ENCODE measurements around the gene PTPN3.
A peak's percentile ranks its signal among the peaks of the same experiment; 100 is the strongest.
"Not testable (repeated sequence)": the region's sequence is repeated elsewhere in the genome, so short reads cannot be mapped to it uniquely, and the experiment has no call there.

Gene PTPN3

DNA sequence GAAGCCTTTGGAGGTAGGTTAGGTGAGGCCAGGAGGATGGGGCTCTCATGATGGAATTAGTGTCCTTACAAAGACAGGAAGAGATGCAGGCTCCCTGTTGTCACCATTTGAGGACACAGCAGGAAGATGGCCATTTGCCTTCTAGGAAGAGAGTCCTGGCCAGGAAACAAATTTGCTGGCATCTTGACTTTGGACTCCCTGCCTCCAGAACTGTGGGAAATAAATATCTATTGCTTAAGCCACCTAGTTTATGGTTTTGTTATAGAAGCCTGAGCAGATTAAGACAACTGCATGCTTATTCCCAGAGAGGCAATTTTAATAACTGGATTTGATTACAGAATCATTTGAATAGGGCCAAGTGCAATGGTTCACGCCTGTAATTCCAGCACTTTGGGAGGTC is 126.7 kb downstream of the PTPN3 start:
- TF ChIP-seq CTCF (IDR thresholded peaks at IDR 0.05; ENCODE audit: low read depth, low read length, missing control alignments), result no peak

DNA sequence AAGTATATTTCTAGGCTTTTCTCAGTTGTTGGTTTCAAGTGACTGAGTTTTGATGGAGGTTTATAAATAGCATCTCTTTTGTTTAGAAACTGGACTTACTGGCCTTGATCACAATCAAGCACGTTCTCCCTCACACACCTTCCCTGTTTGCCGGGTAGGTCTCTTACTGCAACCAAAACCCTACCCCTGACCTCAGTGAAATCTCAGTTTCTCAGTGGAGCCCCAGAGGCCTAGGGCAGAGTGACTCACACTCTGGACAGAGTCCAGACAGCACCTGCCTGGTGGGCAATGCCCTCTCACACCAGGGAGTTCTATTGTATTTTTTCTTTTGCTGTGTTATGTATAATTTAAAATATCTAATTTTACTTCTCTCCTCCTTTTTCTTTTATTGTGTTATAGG is 128.8 kb downstream of the PTPN3 start:
- DNase-seq (ENCODE audit: low read depth), result peak; percentile 38
- TF ChIP-seq CTCF (IDR thresholded peaks at IDR 0.05; ENCODE audit: low read depth, low read length, missing control alignments), result no peak
- no peak overlapping the region for H3K4me3 ChIP-seq (ENCODE audit: low read depth, low read length)

More for the DNA sequence above, 126.7 kb downstream of the PTPN3 start:
- no peak for DNase-seq (ENCODE audit: low read depth)
- no peak overlapping the region for H3K4me3 ChIP-seq (ENCODE audit: low read depth, low read length)

DNA sequence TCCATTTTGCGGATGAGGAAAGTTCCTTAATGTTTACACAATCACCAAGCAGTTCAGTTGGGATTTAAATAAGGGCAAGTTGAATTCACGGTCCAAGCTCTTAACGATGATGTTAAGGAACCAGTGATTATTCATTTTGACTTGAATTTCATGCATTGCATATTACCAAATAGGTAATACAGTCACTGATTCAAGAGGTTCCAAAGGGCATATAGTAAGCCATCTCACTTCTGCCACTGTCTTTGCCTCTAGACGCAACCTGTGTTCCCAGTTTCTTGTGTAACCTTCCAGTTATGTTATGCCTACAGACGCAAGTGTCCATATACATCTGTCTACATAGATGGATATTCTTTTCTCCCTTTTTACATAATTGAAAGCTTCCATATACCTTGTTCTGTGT is 137.3 kb downstream of the PTPN3 start:
- DNase-seq (ENCODE audit: low read depth), result no peak
- H3K4me3 ChIP-seq (ENCODE audit: low read depth, low read length), result no peak overlapping the region
- no peak for TF ChIP-seq CTCF (IDR thresholded peaks at IDR 0.05; ENCODE audit: low read depth, low read length, missing control alignments)

GRCh38 chr9:109358968-109359603 is 139.0 kb downstream of the PTPN3 start:
- not testable (repeated sequence) for H3K4me3 ChIP-seq (ENCODE audit: low read depth, low read length); DNase-seq (ENCODE audit: low read depth)

DNA sequence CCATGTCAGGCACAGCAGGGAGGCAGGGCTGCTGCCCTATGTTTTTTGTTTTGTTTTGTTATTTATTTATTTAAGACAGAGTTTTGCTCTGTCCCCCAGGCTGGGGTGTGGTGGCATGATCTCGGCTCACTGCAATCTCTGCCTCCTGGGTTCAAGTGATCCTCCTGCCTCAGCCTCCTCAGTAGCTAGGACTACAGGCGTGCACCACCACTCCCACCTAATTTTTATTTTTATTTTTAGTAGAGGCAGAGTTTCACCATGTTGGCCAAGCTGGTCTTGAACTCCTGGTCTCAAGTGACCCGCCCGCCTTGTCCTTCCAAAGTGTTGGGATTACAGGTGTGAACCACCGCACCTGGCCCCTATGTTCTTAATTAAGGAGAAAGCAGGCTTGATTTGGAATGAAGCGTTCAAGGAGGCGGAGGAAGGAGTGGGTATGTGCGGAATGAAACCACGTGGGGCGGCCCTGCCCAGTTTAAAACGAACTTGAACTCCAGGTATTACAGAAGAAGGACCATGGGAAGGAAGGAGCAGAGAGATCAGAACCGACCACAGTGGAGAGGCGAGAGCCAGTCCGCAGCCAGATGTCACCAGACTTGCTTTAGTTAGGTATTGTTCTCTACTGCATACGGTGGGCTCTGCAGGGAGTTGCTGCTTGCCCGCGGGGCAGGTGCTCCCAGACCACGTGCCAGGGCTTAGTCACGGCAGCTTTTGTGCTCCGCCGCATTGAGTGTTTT is 142.4 kb downstream of the PTPN3 start:
- TF ChIP-seq CTCF (IDR thresholded peaks at IDR 0.05; ENCODE audit: low read depth, low read length, missing control alignments), result no peak
- no peak for DNase-seq (ENCODE audit: low read depth)
- H3K4me3 ChIP-seq (ENCODE audit: low read depth, low read length), result no peak overlapping the region

DNA sequence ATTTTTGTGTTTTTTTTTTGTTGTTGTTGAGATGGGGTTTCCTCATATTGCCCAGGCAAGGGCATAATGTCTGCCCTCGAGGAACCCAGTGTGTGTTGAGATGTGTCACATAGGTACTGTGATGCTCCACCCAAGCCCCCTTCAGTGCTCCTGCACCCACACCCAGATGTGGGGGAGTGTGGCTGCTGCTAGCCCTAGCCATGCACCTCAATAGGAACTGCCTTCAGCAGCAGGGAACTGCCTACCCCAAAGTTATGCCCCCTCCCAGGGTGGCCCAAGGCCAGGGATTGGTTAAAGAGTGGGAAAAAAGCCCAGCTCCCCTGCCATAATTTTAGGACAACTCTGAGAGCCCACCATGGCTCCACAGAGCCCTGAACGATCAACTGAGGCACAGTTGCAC is 143.9 kb downstream of the PTPN3 start:
- no peak overlapping the region for H3K4me3 ChIP-seq (ENCODE audit: low read depth, low read length)
- TF ChIP-seq CTCF (IDR thresholded peaks at IDR 0.05; ENCODE audit: low read depth, low read length, missing control alignments), result no peak
- DNase-seq (ENCODE audit: low read depth), result no peak

GRCh38 chr9:109351032-109351431 is 147.1 kb downstream of the PTPN3 start:
- no peak overlapping the region for H3K4me3 ChIP-seq (ENCODE audit: low read depth, low read length)
- TF ChIP-seq CTCF (IDR thresholded peaks at IDR 0.05; ENCODE audit: low read depth, low read length, missing control alignments), result no peak
- DNase-seq (ENCODE audit: low read depth), result no peak

Measured in GM12864 (cell line).